HG03159 (cell line): ENCODE measurements around the gene DUSP15.
"Not testable (repeated sequence)": the region's sequence is repeated elsewhere in the genome, so short reads cannot be mapped to it uniquely, and the experiment has no call there.

Source experiments
- ATAC-seq: cut with Tn5 transposase; IDR thresholded peaks from one replicate; pipeline ENCODE4 v1.9.1; 2021; ENCODE audit warnings: mild to moderate bottlenecking, moderate library complexity; ENCODE audit not compliant: unreplicated experiment

Gene DUSP15

DNA sequence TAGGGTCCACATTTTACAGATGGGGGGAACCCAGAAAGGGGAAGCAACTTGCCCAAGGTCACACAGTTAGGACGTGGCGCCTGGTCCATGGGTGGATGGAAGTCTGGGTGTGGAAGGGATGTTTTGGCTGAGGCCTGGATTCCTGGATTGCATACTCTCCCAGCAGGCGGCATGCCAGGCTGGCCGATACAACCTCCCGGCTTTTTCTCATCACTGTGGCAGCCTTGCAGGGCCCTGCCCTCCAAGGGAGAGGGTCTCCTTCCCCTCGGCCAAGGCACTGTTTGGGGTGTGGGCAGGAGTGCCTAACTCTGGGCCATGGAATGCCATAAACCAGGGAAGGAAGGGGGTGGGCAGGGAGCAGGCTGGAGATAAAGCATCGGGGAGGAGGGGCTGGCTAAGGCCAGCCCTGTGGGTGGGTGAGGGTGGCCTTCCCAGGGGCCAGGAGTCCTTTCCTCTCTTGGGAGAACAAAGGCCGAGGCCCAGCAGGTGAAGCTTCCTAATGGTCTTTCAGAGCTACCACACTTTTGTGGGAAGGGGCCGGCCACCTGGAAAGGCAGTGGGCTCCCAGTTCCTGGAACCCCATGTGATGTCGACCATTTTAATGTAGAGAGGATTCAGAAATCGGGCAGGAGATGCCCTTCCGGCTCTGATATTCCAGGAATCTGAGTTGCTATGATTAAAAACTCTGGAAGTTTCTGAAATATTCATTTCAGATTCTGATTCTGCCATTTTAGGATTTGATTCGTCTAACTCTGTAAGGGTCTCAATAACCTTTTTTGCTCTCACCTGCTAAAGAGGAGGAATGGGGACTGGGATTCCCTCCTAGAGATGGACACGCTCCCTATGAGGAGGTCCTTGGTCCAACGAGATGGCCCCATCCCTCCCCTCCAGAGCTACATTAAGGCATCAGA is 29.2 kb downstream of the DUSP15 start:
- ATAC-seq, result no peak

DNA sequence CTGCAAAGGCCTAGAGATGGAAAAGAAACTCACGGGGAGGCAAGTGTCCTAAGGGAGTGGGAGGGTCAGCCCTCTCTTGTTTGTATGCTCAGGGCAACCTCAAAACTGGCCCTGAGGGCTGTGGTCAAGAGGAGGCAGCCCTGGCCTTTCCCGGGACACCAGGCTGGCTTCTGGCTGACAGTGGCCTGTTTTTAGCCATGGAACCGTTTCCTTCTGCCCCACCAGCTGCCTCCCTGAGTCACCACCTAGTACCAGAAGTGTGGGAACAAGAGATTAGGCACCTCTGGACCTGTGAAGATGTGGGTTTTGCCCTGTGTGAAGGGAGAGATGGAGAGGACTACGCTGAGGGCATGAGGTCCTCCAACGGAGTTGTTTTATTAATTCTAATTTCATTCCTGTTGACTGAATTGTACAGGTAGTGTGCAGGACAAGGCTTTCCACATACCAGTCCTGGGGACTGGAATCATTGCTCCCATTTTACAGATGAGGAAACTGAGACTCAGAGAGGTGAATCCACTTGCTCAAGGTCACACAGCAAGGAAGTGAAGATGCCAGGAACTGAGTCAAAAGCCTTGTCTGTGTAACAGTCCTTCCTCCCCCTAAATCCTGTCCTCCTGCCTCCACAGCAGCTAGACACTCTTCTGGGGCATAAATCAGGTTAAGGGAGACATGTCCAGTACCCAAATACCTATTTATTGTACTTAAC is 30.4 kb downstream of the DUSP15 start:
- no peak for ATAC-seq

DNA sequence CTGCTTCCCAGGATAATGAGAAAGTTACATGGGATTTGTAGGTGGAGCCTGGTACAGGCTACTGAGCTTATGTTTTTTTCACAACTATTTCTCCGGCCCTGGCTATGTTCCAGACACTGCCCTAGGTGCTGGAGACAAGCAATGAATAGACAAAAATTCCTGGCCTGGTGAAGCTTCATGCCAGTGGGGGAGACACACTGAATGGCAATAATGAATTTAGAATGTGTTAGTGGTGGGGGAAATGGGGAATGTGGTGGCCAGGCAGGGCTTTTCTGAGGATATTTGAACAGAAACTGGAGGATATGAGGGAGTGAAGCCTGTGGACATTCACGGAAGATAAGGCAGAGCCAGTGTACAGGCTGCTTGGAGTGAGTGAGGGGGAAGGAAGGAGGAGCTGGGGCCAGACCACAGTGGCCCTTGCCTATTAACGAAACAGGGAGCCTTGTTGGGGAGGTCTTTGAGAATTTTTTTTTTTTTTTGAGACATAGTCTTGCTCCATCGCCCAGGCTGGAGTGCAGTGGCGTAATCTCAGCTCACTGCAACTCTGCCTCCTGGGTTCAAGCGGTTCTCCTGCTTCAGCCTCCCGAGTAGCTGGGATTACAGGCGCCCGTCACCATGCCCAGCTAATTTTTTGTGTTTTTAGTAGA is 31.6 kb downstream of the DUSP15 start:
- no peak for ATAC-seq

DNA sequence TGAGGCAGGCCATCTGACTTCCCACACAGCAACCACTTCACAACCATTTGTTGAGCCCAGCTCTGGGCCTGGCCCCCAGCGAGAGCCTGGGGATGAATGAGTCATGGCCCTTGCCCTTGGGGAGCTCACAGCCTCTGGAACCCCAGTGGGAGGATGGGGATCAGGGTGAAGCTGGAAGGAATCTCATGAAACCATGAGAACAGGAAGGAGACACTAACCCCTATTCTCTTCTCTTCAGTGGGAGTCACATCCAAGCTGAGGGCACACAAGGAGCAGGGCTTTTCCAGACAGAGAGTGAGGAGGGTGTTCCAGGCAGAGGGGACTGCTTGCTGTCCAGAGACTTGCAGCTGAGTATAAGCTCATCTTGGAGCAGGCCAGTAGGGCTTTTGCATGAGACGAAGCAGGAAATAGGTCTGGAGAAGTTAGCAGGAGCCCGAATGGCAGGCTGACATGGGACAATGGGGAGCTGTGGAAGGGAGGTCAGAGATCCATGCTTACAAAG is 32.4 kb downstream of the DUSP15 start:
- ATAC-seq, result no peak

DNA sequence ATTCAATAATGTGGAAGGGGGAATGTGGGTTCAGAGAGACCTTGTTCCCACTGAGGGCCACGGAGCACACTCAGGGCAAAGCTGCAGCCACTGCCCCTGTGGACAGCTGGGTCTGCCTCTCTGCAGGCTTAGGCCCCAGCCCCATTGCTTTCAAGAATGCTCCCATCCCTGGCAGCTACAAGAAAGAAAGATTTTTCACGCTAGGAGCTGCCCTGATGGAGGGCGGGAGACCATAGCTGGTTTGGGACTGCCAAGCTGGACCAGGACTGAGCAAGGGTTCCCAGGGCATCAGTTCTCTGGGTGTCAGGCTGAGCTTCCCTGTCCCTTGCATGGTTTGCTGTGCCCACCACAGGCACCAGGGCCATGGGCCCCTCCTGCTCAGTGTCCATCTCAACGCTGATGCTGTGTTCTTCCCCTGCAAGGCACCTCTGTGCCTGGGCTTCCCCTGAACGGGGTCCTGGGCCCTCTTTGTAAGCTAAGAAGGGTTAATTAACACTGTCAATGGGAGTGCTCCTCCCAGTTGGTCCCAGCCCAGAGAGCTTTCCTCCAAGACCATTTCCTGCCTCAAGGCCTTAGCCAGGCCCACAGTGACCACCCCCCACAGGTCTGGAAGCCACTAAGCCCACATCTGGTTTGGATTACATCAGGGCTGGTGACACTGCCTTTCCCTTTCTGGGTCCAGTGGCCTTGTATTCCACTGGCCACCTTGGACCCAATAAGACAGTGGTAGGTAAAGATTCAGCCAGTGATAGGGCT is 33.3 kb downstream of the DUSP15 start:
- no peak for ATAC-seq

DNA sequence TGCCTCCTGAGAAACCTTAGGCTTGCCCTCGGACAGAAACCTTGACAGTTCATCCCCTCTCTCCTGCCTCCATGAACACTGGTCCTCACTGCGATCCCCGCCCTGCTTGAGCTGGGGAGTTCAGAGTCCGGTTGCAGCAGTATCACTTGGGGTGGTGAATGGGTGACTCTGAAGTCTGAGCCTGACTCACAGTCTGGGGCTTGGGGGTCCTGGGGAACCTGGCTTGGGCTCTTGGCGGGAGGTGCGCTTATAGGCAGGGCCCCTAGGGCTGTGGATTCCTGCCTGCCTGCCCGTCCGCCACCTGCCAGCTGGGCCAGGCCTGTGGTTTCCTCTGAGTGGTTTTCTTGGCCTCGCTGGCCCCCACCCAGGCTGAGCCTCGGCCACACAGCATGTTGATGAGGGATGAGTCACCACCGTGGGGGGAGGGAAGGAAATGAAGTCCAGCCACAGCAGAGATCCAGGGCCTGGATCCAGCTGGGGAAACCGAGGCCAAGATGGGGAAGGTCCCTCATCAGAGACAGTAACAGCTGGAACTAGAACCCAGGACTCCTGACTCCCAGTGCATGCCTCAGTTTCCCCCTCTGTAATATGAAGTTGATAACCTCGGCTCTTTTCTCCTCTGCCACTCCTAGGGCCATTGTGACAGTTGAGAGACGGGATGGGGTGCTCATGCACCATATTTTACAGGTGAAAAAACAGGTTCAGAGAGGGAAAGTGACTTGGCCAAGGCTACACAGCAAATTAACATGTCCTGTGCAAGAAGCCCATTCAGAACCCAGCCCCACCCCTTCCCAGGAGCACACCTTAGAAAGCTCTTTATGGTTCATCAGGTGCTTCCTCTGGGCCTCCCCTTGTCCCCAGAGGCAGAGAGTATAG is 34.1 kb downstream of the DUSP15 start:
- peak; percentile 57 for ATAC-seq

DNA sequence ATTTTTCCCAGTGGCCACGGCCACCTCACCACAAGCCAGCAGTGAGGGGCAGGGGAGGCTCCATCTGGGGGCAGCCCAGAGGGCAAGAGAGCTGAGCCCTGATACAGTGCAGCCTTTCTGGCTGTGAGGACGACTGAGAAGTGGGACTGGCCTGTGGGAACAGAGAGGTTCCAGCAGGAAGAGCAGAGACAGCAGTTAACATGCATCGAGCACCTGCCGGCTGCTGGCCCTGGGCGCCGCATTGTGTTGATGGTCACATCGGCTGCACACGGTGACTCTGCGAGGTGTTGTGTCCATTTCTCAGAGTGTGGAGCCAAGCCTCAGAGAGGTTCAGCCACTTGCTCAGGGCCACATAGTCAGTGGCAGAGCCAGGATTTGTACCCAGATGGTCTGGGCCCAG is 34.8 kb downstream of the DUSP15 start:
- peak; percentile 12 for ATAC-seq

DNA sequence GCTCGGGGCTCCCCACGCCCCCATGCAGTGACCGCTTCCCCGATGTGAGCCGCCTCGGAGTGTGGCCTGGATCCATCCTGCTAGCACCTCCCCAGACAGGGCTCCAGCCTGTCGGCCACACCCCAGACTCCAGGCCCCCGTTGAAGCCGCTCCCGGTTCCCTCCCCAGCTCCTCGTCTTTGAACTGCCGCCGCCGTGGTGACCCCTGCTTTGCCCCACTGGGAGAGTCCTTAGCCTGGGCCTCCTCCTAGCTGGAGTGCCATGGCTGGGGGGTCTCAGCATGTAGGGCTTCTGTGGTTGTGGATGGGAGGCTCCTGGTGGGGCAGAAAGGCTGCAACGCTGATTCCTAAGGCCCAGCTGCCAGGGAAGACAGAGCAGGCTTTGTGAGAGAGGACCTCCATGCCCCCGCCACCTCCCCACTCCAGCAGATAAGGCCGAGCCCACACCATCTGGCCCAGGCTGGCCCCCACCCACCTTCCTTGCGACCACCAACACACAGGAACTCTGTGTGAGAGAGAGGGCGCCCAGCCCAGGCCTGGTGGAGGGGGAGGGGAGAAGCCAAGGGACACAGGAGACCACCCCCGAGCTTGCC is 36.3 kb downstream of the DUSP15 start:
- ATAC-seq, result no peak

DNA sequence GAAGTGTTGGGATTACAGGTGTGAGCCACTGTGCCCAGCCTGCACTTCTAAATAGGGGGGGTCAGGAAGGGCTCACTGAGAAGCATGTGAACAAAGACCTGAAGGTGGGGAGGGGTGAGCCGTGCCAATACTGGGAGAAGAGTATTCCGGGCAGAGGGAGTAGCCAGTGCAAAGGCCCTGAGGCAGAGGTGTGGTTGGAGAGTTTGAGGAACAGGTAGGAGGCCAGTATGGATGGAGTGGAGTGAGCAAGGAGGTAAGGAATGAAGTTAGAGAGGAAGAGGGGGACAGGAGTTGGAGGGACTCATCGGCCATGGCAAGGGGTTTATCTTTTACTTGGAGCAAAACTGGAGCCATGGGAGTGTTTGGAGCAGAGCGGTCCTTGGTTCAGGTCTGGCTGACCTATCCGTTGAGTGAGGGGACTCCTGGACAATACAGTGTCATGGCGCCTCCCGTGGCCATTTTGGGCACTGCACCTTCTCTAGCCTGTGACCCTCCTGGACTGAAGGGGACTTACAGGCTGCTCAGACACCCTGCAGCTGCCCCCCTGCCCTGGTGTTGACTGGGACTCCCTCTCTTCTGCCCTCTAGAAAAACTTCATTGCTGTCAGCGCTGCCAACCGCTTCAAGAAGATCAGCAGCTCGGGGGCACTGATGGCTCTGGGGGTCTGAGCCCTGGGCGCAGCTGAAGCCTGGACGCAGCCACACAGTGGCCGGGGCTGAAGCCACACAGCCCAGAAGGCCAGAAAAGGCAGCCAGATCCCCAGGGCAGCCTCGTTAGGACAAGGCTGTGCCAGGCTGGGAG is 37.0 kb downstream of the DUSP15 start:
- no peak for ATAC-seq

DNA sequence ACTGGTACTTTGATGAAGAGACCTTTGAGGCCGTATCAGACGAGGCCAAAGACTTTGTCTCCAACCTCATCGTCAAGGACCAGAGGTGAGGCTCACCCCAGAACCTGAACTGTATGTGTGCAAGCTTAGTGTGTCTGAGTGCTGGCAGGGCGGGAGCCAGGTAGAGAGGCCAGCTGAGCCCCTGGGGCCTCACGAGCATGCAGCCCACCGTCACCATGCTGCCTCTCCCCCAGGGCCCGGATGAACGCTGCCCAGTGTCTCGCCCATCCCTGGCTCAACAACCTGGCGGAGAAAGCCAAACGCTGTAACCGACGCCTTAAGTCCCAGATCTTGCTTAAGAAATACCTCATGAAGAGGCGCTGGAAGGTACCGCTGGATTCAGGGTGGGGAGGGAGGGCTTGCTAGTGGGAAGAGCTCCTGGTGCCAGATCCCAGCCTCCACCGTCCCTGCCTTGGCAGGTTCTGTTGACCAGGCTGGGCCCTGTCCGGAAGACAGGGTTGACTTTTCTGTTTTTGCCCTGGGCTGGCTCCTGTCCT is 38.5 kb downstream of the DUSP15 start:
- no peak for ATAC-seq

DNA sequence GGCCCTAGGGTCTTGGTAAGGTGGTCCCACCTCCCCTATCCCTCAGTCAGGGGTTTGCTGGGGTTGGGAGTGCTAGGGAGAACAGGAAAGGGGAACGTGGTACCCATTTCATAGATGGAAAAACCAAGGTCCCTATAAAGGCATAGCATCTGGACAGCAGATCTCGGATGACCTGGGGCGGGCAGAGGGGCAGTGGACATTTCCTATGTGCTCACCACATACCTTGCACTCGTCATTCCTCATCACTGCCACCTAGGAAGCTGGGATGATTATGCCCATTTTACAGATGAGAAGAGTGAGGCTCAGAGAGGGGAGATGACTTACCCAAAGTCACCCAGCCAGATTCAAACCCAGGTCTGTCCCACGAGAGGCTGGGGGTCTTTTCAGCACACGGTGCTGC is 39.1 kb downstream of the DUSP15 start:
- ATAC-seq, result no peak

DNA sequence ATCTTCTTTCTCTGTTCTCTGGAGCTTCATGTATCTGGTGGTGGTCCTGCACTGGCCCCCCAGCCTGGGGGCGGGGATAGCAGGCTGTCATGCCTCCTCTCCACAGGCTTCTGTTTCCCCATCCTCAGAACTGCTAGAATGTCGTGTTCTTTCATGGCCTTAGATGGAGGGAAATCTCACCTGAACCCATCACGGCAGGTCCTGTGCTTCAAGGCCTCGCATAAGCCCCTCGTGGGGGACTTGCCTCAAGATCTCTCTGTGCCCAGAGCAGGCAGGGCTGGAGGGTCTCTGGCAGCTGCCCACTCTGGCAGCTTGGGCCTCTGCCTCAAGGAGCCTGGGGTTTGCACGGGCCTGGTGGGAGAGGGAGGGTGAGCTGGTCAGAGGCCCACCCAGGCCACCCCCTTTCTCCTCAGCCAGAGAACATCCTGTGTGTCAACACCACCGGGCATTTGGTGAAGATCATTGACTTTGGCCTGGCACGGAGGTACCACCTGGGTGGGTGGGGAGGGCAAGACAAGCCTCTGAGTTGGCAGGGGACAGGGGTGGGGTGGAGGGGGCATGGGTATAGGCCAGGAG is 39.8 kb downstream of the DUSP15 start:
- no peak for ATAC-seq

DNA sequence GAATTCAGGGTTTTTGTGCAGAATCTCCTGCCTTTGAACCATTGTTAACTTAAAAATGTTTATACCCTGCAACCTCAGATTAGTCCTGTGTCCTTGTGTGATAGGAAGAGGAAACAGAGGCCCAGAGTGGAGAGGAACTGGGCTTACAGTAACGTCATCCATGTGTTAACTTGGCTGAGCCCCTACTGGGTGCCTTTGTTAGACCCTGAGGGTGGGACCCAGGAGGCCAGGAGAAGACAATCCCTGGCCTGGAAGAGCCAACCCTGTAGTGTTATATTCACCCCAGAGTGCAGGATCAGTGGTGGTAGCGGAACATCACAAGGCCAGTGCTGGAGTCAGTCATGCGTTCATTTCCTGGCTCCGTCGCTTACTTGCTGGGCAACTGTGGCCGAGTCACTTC is 40.6 kb downstream of the DUSP15 start:
- no peak for ATAC-seq

DNA sequence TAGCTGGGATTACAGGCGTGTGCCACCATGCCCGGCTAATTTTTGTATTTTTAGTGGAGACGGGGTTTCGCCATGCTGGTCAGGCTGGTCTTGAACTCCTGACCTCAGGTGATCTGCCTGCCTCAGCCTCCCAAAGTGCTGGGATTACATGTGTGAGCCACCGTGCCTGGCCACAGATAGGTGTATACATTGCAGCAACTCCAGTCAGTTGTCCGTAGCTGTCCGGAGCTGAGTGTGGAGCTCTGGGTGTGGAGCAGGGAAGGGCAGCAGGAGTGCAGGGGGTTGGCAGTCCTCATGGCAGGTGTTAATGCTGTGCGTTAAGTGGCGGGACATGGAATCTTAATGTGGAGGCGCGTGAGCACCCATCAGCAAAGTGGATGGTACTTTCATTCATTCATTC is 42.3 kb downstream of the DUSP15 start:
- not testable (repeated sequence) for ATAC-seq

DNA sequence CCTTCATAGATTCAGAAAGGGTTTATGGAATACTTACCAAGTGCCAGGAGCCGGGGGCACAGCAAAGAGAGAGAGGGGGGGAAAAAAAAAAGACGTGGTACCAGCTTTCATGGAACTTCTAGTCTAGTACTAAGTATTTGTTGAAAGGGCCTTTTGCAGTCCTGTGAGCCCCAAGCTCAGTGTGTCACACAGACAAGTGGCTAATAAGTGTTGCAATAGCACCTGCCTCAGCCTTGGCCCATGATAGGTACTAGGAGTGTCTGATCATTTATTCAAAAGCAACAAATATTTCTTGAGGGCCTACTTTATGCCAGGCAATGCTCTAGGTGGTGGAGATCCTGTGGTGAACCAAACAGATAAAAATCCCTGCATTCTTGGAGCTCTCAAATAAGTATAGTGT is 43.3 kb downstream of the DUSP15 start:
- no peak for ATAC-seq

DNA sequence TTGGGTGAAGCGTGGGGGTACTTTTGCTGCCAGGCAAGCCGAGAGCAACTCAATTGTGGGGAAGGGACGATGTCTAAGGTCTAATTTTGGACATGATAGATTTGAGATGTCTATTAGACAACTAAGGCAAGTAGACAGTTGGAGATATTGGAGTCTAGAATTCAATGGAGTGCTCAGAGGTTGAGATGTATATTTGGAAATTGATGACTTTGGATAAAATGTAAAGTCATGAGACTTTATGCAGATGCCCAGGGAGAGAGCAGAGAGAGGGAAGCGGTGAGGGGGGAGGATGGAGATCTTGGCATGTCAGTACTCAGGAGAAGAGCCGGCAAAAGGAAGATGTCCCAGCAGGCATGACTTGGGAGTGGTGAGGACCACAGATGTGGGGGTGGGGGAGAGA is 44.3 kb downstream of the DUSP15 start:
- no peak for ATAC-seq

DNA sequence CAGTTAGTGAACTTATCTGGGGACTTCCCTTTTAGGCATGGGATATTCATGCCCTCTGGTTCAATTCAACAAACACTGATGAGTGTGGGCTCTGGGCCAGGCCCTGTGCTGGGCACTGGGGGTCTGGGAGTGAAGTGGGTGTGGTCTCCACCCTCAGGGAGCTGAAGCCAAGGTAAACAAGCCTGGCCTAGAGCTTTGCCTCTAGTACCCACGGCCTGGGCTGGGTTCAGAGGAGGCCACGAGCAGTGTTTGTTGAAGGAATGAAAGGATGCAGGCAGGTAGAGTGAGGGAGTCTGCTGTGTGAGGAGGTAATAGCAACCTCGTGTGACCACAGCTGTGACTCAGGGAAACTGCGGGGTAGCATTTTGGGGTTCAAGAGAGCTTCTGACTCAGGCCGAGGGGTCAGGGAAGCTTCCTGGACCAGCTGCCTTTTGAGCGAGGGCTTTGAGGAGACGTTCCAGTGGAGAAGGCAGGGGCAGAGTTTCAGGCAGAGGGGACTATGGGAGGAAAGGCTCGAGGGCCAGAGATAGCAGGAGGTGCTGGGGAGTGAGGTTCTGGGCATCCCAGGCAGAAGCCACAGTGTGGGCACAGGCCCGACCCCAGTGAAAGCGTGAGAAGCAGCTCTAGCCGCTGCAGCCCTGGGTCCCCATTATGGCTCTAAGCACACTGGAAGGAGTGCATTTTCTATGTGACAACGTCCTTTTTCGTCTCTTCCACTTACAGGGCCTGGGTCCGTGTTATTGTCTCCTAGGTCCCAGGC is 45.6 kb downstream of the DUSP15 start:
- ATAC-seq, result no peak
